Ishikawa (cell line): ENCODE results near the gene FAM210A.

Source experiments
- CEBPB ChIP-seq: IDR thresholded peaks from 2 replicates; pipeline ENCODE4 v1.6.1; 2012
- CREB1 ChIP-seq: IDR thresholded peaks from 2 replicates; pipeline ENCODE4 v1.6.1; 2012; ENCODE audit warnings: low read depth
- EGR1 ChIP-seq: IDR thresholded peaks from 2 replicates; pipeline ENCODE4 v1.6.1; 2012
- EP300 ChIP-seq: IDR thresholded peaks from 2 replicates; pipeline ENCODE4 v1.6.1; 2012; ENCODE audit warnings: borderline replicate concordance
- FOXM1 ChIP-seq: IDR thresholded peaks from 2 replicates; pipeline ENCODE4 v1.6.1; 2012; ENCODE audit warnings: low read depth, borderline replicate concordance
- MAX ChIP-seq: IDR thresholded peaks from 2 replicates; pipeline ENCODE4 v1.6.1; 2012
- NFIC ChIP-seq: IDR thresholded peaks from 2 replicates; pipeline ENCODE4 v1.6.1; 2012
- RAD21 ChIP-seq: IDR thresholded peaks from 2 replicates; pipeline ENCODE4 v1.6.1; 2012; ENCODE audit warnings: low read depth
- REST ChIP-seq: IDR thresholded peaks from 2 replicates; pipeline ENCODE4 v1.6.1; 2012; ENCODE audit warnings: low read depth, mild to moderate bottlenecking
- TAF1 ChIP-seq: IDR thresholded peaks from 2 replicates; pipeline ENCODE4 v1.6.1; 2012; ENCODE audit warnings: low read depth, mild to moderate bottlenecking
- TCF12 ChIP-seq: IDR thresholded peaks from 2 replicates; pipeline ENCODE4 v1.6.1; 2012; ENCODE audit warnings: low read depth
- TEAD4 ChIP-seq: IDR thresholded peaks from 2 replicates; pipeline ENCODE4 v1.6.1; 2012
- USF1 ChIP-seq: IDR thresholded peaks from 2 replicates; pipeline ENCODE4 v1.6.1; 2012
- YY1 ChIP-seq: IDR thresholded peaks from 2 replicates; pipeline ENCODE4 v1.6.1; 2012; ENCODE audit warnings: low read depth
- ZBTB7A ChIP-seq: IDR thresholded peaks from 2 replicates; pipeline ENCODE4 v1.6.1; 2012; ENCODE audit warnings: low read depth

Gene FAM210A

GRCh38 chr18:13624563-13625237 is 101.7 kb downstream of the FAM210A start:
- TF ChIP-seq TEAD4 (no peak), EP300 (no peak), FOXM1 (no peak), EGR1 (no peak), NFIC (no peak), TCF12 (no peak), USF1 (no peak), YY1 (no peak), RAD21 (no peak), TAF1 (no peak), CEBPB (no peak), REST (no peak), CREB1 (no peak), ZBTB7A (no peak), MAX (no peak)

GRCh38 chr18:13623871-13624270 is 102.5 kb downstream of the FAM210A start:
- no peak for TF ChIP-seq TAF1
- no peak for TF ChIP-seq EGR1
- no peak for TF ChIP-seq TEAD4
- no peak for TF ChIP-seq FOXM1
- TF ChIP-seq ZBTB7A, result no peak
- TF ChIP-seq RAD21, result no peak
- TF ChIP-seq YY1, result no peak
- TF ChIP-seq MAX, result no peak
- no peak for TF ChIP-seq REST
- TF ChIP-seq USF1, result no peak
- TF ChIP-seq EP300, result no peak
- no peak for TF ChIP-seq TCF12
- TF ChIP-seq NFIC, result no peak
- no peak for TF ChIP-seq CEBPB
- no peak for TF ChIP-seq CREB1

- TF ChIP-seq YY1 (no peak), NFIC (no peak), TAF1 (no peak), REST (no peak), CREB1 (no peak), EP300 (no peak), FOXM1 (no peak), TEAD4 (no peak), TCF12 (no peak), EGR1 (no peak)
Measured at GRCh38 chr18:13623348-13623747, 103.0 kb downstream of the FAM210A start.

- TF ChIP-seq ZBTB7A (no peak), NFIC (no peak), USF1 (no peak), TAF1 (no peak), CEBPB (no peak), YY1 (no peak), EGR1 (no peak), EP300 (no peak), TEAD4 (no peak), CREB1 (no peak), RAD21 (no peak), MAX (no peak), TCF12 (no peak), FOXM1 (no peak), REST (no peak)
Measured at GRCh38 chr18:13622751-13623150, 103.6 kb downstream of the FAM210A start.
